BE2C (cell line): Measurements from ENCODE around the gene CDC42SE2.

ENCODE experiments used
- DNase-seq: peaks from one replicate; pipeline ENCODE4 v3.0.0-alpha.2; 2020
- H3K27me3 ChIP-seq: fragments of 250-450 bp; sonication (Bioruptor Pico); 2 replicates; pipeline ENCODE4 v1.5.1; 2020; ENCODE audit warnings: mild to moderate bottlenecking
- H3K36me3 ChIP-seq: fragments of 250-450 bp; sonication (Bioruptor Pico); 2 replicates; pipeline ENCODE4 v1.5.1; 2020; ENCODE audit warnings: mild to moderate bottlenecking
- H3K4me1 ChIP-seq: fragments of 250-450 bp; sonication (Bioruptor Pico); 2 replicates; pipeline ENCODE4 v1.5.1; 2020
- H3K4me3 ChIP-seq: 2 replicates; pipeline ENCODE4 v1.5.1; 2011; ENCODE audit warnings: low read depth, low read length
- H3K9me3 ChIP-seq: fragments of 250-450 bp; sonication (Bioruptor Pico); 2 replicates; pipeline ENCODE4 v1.5.1; 2020
- CTCF ChIP-seq: IDR thresholded peaks from 2 replicates; pipeline ENCODE4 v1.5.1; 2012; ENCODE audit warnings: mild to moderate bottlenecking, low read depth, low read length

Gene CDC42SE2

GRCh38 chr5:131225282-131225974 is 38.4 kb upstream of the CDC42SE2 start:
- no peaks in the 10 kb centered on the region for H3K9me3 ChIP-seq
- no peaks in the 10 kb centered on the region for H3K27me3 ChIP-seq
- TF ChIP-seq CTCF, result no peak
- no peak overlapping the region for H3K4me3 ChIP-seq
- H3K36me3 ChIP-seq, result no peaks in the 10 kb centered on the region
- no peak for DNase-seq
- H3K4me1 ChIP-seq, result no peaks in the 10 kb centered on the region

- no peaks in the 10 kb centered on the region for H3K4me1 ChIP-seq
- DNase-seq, result no peak
- no peak for TF ChIP-seq CTCF
- H3K27me3 ChIP-seq, result no peaks in the 10 kb centered on the region
- H3K9me3 ChIP-seq, result no peaks in the 10 kb centered on the region
- no peak overlapping the region for H3K4me3 ChIP-seq
- no peaks in the 10 kb centered on the region for H3K36me3 ChIP-seq
Measured at GRCh38 chr5:131226899-131227298, 37.0 kb upstream of the CDC42SE2 start.

GRCh38 chr5:131228646-131229045 is 35.2 kb upstream of the CDC42SE2 start:
- H3K4me3 ChIP-seq, result no peak overlapping the region
- no peak for TF ChIP-seq CTCF
- no peaks in the 10 kb centered on the region for H3K4me1 ChIP-seq
- H3K27me3 ChIP-seq, result no peaks in the 10 kb centered on the region
- H3K9me3 ChIP-seq, result no peaks in the 10 kb centered on the region
- H3K36me3 ChIP-seq, result no peaks in the 10 kb centered on the region
- no peak for DNase-seq

- Histone ChIP-seq H3K36me3 (no peaks in the 10 kb centered on the region), H3K27me3 (no peaks in the 10 kb centered on the region), H3K9me3 (no peaks in the 10 kb centered on the region), H3K4me1 (no peaks in the 10 kb centered on the region), H3K4me3 (no peak overlapping the region)
- TF ChIP-seq CTCF, result no peak
- DNase-seq, result no peak
Measured at GRCh38 chr5:131229623-131230022, 34.2 kb upstream of the CDC42SE2 start.

- Histone ChIP-seq H3K4me3 (no peak overlapping the region), H3K27me3 (no peaks in the 10 kb centered on the region), H3K4me1 (no peaks in the 10 kb centered on the region), H3K36me3 (no peaks in the 10 kb centered on the region), H3K9me3 (no peaks in the 10 kb centered on the region)
- no peak for DNase-seq
- TF ChIP-seq CTCF, result no peak
Measured at GRCh38 chr5:131230406-131230805, 33.4 kb upstream of the CDC42SE2 start.

- no peak for DNase-seq
- no peak overlapping the region for H3K4me3 ChIP-seq
- no peaks in the 10 kb centered on the region for H3K36me3 ChIP-seq
- no peaks in the 10 kb centered on the region for H3K27me3 ChIP-seq
- no peaks in the 10 kb centered on the region for H3K9me3 ChIP-seq
- TF ChIP-seq CTCF, result no peak
- no peaks in the 10 kb centered on the region for H3K4me1 ChIP-seq
Measured at GRCh38 chr5:131239686-131240085, 24.2 kb upstream of the CDC42SE2 start.
